HCT116 (cell line): ENCODE data around the gene ASB6. TPM values are rescaled to one million over a fixed set of nuclear protein-coding genes. Genes with fewer than 3 reads are reported as not detected.

Source experiments
- ATAC-seq: fragments of 200-7000 bp; cut with Tn5 transposase; 2 replicates; pipeline ENCODE4 v1.9.1; 2020; ENCODE audit warnings: mild to moderate bottlenecking, moderate library complexity
- BruUV-seq: library from RNA; stranded (reverse); fragments of 400-500 nt; replicated peaks from 2 replicates; lab custom pipeline; 2021; lab: Mats Ljungman, UMichigan
- CTCF ChIA-PET: fragments of 300-600 bp; sonication (Branson Sonifier 250); formaldehyde crosslinking; loops from one replicate; lab custom pipeline; 2021; ENCODE audit warnings: antibody characterized with exemption; lab: Charles Lee
- POLR2A ChIA-PET: fragments of 300-600, 350-600 bp; sonication (Branson Sonifier 250); formaldehyde crosslinking; loops from one replicate; lab custom pipeline; 2021; ENCODE audit warnings: antibody characterized with exemption; lab: Charles Lee
- RAD21 ChIA-PET, 2 experiments: fragments of 300-600 bp; sonication (Branson Sonifier 250); formaldehyde crosslinking; loops; one replicate each; lab custom pipeline; 2023; ENCODE audit warnings: low total read pairs in 2 of 2; ENCODE audit not compliant: uncharacterized antibody in 2 of 2, unreplicated experiment in 2 of 2, low non-redundant PET in 1 of 2; lab: Charles Lee
- DNase-seq: peaks from one replicate; pipeline ENCODE4 v3.0.0-alpha.2; 2010; ENCODE audit warnings: low read depth, low spot score
- H2AFZ ChIP-seq: fragments of 200-600 bp; shearing (Covaris generic), sonication (generic); 2 replicates; pipeline ENCODE4 v1.6.1; 2017; ENCODE audit warnings: low read depth, mixed run types, mixed read lengths, antibody characterized with exemption, low read length; ENCODE audit not compliant: poor library complexity, severe bottlenecking
- H3K27ac ChIP-seq: 2 replicates; pipeline ENCODE4 v1.5.1; 2012; ENCODE audit warnings: low read depth, low read length
- H3K27me3 ChIP-seq: fragments of 200-600 bp; sonication (generic); 2 replicates; pipeline ENCODE4 v1.6.1; 2016; ENCODE audit warnings: mixed run types, low read length, mixed read lengths; ENCODE audit not compliant: insufficient read depth
- H3K36me3 ChIP-seq, 2 experiments: fragments of 200-500 bp in 1 of 2; fragments of 200-600 bp in 1 of 2; sonication (Bioruptor generic) in 1 of 2; sonication (generic) in 1 of 2; 2 replicates each; pipeline versions ENCODE4 v1.5.1 to v1.6.1; 2014 to 2016; ENCODE audit warnings: low read length in 2 of 2, inconsistent platforms in 1 of 2, mixed read lengths in 1 of 2, mixed run types in 1 of 2; ENCODE audit not compliant: insufficient read depth in 2 of 2, control insufficient read depth in 1 of 2
- H3K4me1 ChIP-seq, 2 experiments: fragments of 200-600 bp in 1 of 2; sonication (generic) in 1 of 2; 2 replicates each; pipeline versions ENCODE4 v1.5.1 to v1.6.1; 2012 to 2017; ENCODE audit warnings: low read length in 2 of 2, inconsistent platforms in 1 of 2, mild to moderate bottlenecking in 1 of 2, mixed read lengths in 1 of 2, mixed run types in 1 of 2, moderate library complexity in 1 of 2; ENCODE audit not compliant: insufficient read depth in 2 of 2, control insufficient read depth in 1 of 2
- H3K4me2 ChIP-seq: fragments of 200-600 bp; sonication (generic); 2 replicates; pipeline ENCODE4 v1.6.1; 2017; ENCODE audit warnings: mixed run types, low read length, mixed read lengths
- H3K4me3 ChIP-seq, 2 experiments: fragments of 200-600 bp in 1 of 2; sonication (generic) in 1 of 2; replicated peaks in 1 of 2; 2 replicates each; pipeline ENCODE4 v1.5.1; 2011 to 2016; ENCODE audit warnings: low read length in 2 of 2, control low read depth in 1 of 2, low read depth in 1 of 2, mild to moderate bottlenecking in 1 of 2, mixed read lengths in 1 of 2, mixed run types in 1 of 2
- H3K79me2 ChIP-seq: fragments of 200-600 bp; sonication (generic); 2 replicates; pipeline ENCODE4 v1.6.1; 2017; ENCODE audit warnings: mild to moderate bottlenecking, mixed run types, low read length, moderate library complexity, mixed read lengths; ENCODE audit not compliant: insufficient read depth
- H3K9ac ChIP-seq: fragments of 200-600 bp; sonication (generic); 2 replicates; pipeline ENCODE4 v1.6.1; 2016; ENCODE audit warnings: low read length, mixed read lengths
- H3K9me2 ChIP-seq: fragments of 200-600 bp; sonication (generic), shearing (Covaris generic); 2 replicates; pipeline ENCODE4 v1.6.1; 2017; ENCODE audit warnings: mixed run types, mild to moderate bottlenecking, moderate library complexity; ENCODE audit not compliant: insufficient read depth
- H3K9me3 ChIP-seq, 2 experiments: fragments of 200-500 bp in 1 of 2; fragments of 200-600 bp in 1 of 2; sonication (Bioruptor generic) in 1 of 2; sonication (generic) in 1 of 2; 2 replicates each; pipeline ENCODE4 v1.6.1; 2014 to 2017; ENCODE audit warnings: low read length in 2 of 2, mixed read lengths in 2 of 2, inconsistent platforms in 1 of 2, low read depth in 1 of 2, mild to moderate bottlenecking in 1 of 2, mixed run types in 1 of 2, moderate library complexity in 1 of 2; ENCODE audit not compliant: control insufficient read depth in 1 of 2, insufficient read depth in 1 of 2
- H4K20me1 ChIP-seq: fragments of 200-600 bp; sonication (generic), shearing (Covaris generic); 2 replicates; pipeline ENCODE4 v1.6.1; 2017; ENCODE audit warnings: mixed run types, mild to moderate bottlenecking, moderate library complexity; ENCODE audit not compliant: insufficient read depth
- CBX3 ChIP-seq: IDR thresholded peaks from 2 replicates; pipeline ENCODE4 v1.6.1; 2012; ENCODE audit warnings: low read depth
- CTCF ChIP-seq, 3 experiments: fragments of 200-600 bp in 1 of 3; sonication (generic) in 1 of 3; IDR thresholded peaks in 2 of 3; conservative IDR thresholded peaks in 1 of 3; 2 replicates each; pipeline ENCODE4 v1.5.1; 2012 to 2017; ENCODE audit warnings: low read depth in 2 of 3, low read length in 2 of 3, antibody characterized with exemption in 1 of 3, borderline replicate concordance in 1 of 3, control low read depth in 1 of 3, mild to moderate bottlenecking in 1 of 3, mixed read lengths in 1 of 3, mixed run types in 1 of 3, moderate library complexity in 1 of 3; ENCODE audit not compliant: insufficient read depth in 1 of 3
- EGR1 ChIP-seq: IDR thresholded peaks from 2 replicates; pipeline ENCODE4 v1.6.1; 2012; ENCODE audit warnings: low read depth
- ELF1 ChIP-seq: IDR thresholded peaks from 2 replicates; pipeline ENCODE4 v1.6.1; 2012; ENCODE audit warnings: low read depth, borderline replicate concordance
- FOSL1 ChIP-seq: IDR thresholded peaks from 2 replicates; pipeline ENCODE4 v1.6.1; 2012; ENCODE audit warnings: low read depth
- JUND ChIP-seq: IDR thresholded peaks from 2 replicates; pipeline ENCODE4 v1.6.1; 2012
- MAX ChIP-seq: IDR thresholded peaks from 2 replicates; pipeline ENCODE4 v1.6.1; 2012
- RAD21 ChIP-seq: IDR thresholded peaks from 2 replicates; pipeline ENCODE4 v1.6.1; 2012; ENCODE audit warnings: low read depth, mild to moderate bottlenecking
- SIN3A ChIP-seq: IDR thresholded peaks from 2 replicates; pipeline ENCODE4 v1.6.1; 2012; ENCODE audit warnings: low read depth
- SRF ChIP-seq: IDR thresholded peaks from 2 replicates; pipeline ENCODE4 v1.6.1; 2012; ENCODE audit warnings: low read depth
- YY1 ChIP-seq: IDR thresholded peaks from 2 replicates; pipeline ENCODE4 v1.6.1; 2011; ENCODE audit warnings: low read length, low read depth, moderate library complexity, mild to moderate bottlenecking; ENCODE audit not compliant: insufficient replicate concordance; ENCODE audit errors: extremely low read depth
- ZFX ChIP-seq: fragments of 450-650 bp; IDR thresholded peaks from 2 replicates; pipeline ENCODE4 v1.6.1; 2017
- intact Hi-C: fragments of 100-400 bp; cut with micrococcal nuclease; formaldehyde crosslinking; loops from 2 replicates; pipeline ENCODE4 v1.10.0; 2022
- total RNA-seq: library from RNA; stranded (reverse); gene quantifications from one replicate; pipeline ENCODE4 v1.2.1, GENCODE V29; 2021; ENCODE audit not compliant: unreplicated experiment

Gene ASB6
- total RNA-seq, 1 experiment from 2014 or later, result 21.6 TPM

DNA sequence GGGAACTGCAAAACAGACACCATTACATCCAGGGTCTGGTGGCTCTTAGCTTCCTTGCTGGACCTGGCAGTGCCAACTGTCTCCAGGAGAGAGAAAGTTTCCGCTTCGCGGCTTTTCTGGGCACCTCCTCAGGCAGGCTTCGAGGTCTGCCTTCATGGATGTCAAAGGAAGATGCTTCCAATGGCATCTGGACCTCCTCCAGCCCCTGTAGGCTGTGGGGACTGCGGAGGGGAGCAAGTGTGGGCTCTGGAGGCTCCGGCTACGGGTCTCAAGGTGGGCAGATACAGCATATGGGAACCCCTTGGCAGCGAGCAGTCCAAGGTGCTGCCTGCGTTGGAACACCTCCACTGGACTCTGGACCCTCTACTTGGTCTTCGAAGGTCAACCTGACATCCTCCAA lies 27.0 kb downstream of the ASB6 start:
- TF ChIP-seq CTCF (IDR thresholded peaks at IDR 0.05 in 2 of 3, conservative IDR thresholded peaks at IDR 0.05 in 1 of 3; ENCODE audit: borderline replicate concordance in 1 of 3, insufficient read depth in 1 of 3, low read depth in 2 of 3, low read length in 2 of 3), result no peak
- no peak for TF ChIP-seq SRF
- no peak for TF ChIP-seq ZFX
- TF ChIP-seq JUND, result no peak
- no peak for TF ChIP-seq EGR1
- TF ChIP-seq YY1, result no peak
- TF ChIP-seq MAX, result no peak
- no peak for TF ChIP-seq ELF1
- no peak for TF ChIP-seq SIN3A
- no peak for TF ChIP-seq RAD21
- no peak for TF ChIP-seq FOSL1
- no peak for TF ChIP-seq CBX3
- no peaks in the 10 kb centered on the region for H3K9me2 ChIP-seq
- BruUV-seq, result no TSS peak
- ATAC-seq, result no peak
- H3K27me3 ChIP-seq, result no peaks in the 10 kb centered on the region
- no peak overlapping the region for H3K4me2 ChIP-seq
- no peak overlapping the region for H3K27ac ChIP-seq
- no peak overlapping the region for H3K9ac ChIP-seq
- H3K79me2 ChIP-seq, result no peaks in the 10 kb centered on the region; the same call in 1 of the 2 replicates
- H3K9me3 ChIP-seq, result no peaks in the 10 kb centered on the region
- no peak overlapping the region for H3K4me3 ChIP-seq
- H4K20me1 ChIP-seq, result no peaks in the 10 kb centered on the region
- no peak overlapping the region for H2AFZ ChIP-seq
- RAD21 ChIA-PET, result interaction anchor here in 1 of 2 experiments (1.1 kb wide), 1 partner anchor 9 kb away, joined by 9 read pairs; no protein-coding TSS in a partner anchor
- no peak for DNase-seq
- intact Hi-C loops, result loop anchor here (5.0 kb wide), 1 partner anchor 208 kb away; no protein-coding TSS in a partner anchor
- CTCF ChIA-PET, result interaction anchor here (0.6 to 1.7 kb wide), 2 partner anchors 10 to 472 kb away, joined by 3 to 13 read pairs; no protein-coding TSS in a partner anchor
- H3K36me3 ChIP-seq, result no peaks in the 10 kb centered on the region
- POLR2A ChIA-PET, result no interaction called here
- H3K4me1 ChIP-seq, result peaks cover 33 to 61% of the 10 kb centered on the region in 2 experiments
